H1 (cell line): Measurements from ENCODE around the gene GOLPH3L. TPM values are rescaled to one million over a fixed set of nuclear protein-coding genes. Genes with fewer than 3 reads are reported as not detected.

Experiments used
- CTCF ChIA-PET: fragments of 300-600 bp; sonication (Branson Sonifier 250); formaldehyde crosslinking; loops from one replicate; lab custom pipeline; 2021; ENCODE audit not compliant: partially characterized antibody; lab: Charles Lee
- POLR2A ChIA-PET: fragments of 300-600 bp; sonication (Branson Sonifier 250); formaldehyde crosslinking; loops from one replicate; lab custom pipeline; 2021; ENCODE audit warnings: inconsistent platforms; ENCODE audit not compliant: partially characterized antibody; lab: Charles Lee
- DNase-seq, 2 experiments: peaks; one replicate each; pipeline versions ENCODE4 v3.0.0 to v3.0.0-alpha.2; 2010 to 2022; ENCODE audit warnings: low spot score in 2 of 2, low read depth in 1 of 2, mixed read lengths in 1 of 2
- FAIRE-seq: peaks from 2 replicates; lab custom pipeline; 2011; peaks lifted over from hg19 to GRCh38; lab: Jason Lieb, UNC
- H2AFZ ChIP-seq: 2 replicates; pipeline ENCODE4 v1.8.1; 2012; ENCODE audit warnings: low read length, inconsistent platforms
- H2AK5ac ChIP-seq: 2 replicates; pipeline ENCODE4 v1.6.1; 2013; ENCODE audit warnings: low read depth, low read length
- H2BK120ac ChIP-seq: replicated peaks from 2 replicates; pipeline ENCODE3; 2013; ENCODE audit warnings: low read depth, low read length, inconsistent platforms
- H2BK12ac ChIP-seq: 2 replicates; pipeline ENCODE4 v1.6.1; 2013; ENCODE audit warnings: low read depth, low read length
- H2BK15ac ChIP-seq: 2 replicates; pipeline ENCODE4 v1.6.1; 2013; ENCODE audit warnings: low read length
- H2BK20ac ChIP-seq: 2 replicates; pipeline ENCODE4 v1.6.1; 2013; ENCODE audit warnings: low read length
- H2BK5ac ChIP-seq: 2 replicates; pipeline ENCODE4 v1.6.1; 2013; ENCODE audit warnings: low read depth, low read length
- H3K14ac ChIP-seq: 2 replicates; pipeline ENCODE4 v1.6.1; 2013; ENCODE audit warnings: inconsistent platforms; ENCODE audit not compliant: insufficient read length
- H3K18ac ChIP-seq: 2 replicates; pipeline ENCODE4 v1.6.1; 2013; ENCODE audit warnings: low read length; ENCODE audit errors: extremely low read depth
- H3K23ac ChIP-seq: 2 replicates; pipeline ENCODE4 v1.6.1; 2013; ENCODE audit warnings: inconsistent platforms; ENCODE audit not compliant: insufficient read length
- H3K23me2 ChIP-seq: 2 replicates; pipeline ENCODE4 v1.6.1; 2013; ENCODE audit warnings: low read depth, low read length
- H3K27ac ChIP-seq: 2 replicates; pipeline ENCODE4 v1.6.1; 2011; ENCODE audit warnings: low read depth, low read length, inconsistent platforms
- H3K27me3 ChIP-seq, 4 experiments: replicated peaks in 1 of 4; 1 replicate in 1 of 4; 2 replicates in 3 of 4; pipeline versions ENCODE4 v1.6.1 to v1.8.1; 2011 to 2013; ENCODE audit warnings: low read length in 3 of 4, mild to moderate bottlenecking in 3 of 4, inconsistent platforms in 2 of 4, mixed read lengths in 2 of 4, moderate library complexity in 1 of 4; ENCODE audit not compliant: control insufficient read depth in 3 of 4, insufficient read depth in 3 of 4; ENCODE audit errors: extremely low read depth in 1 of 4
- H3K36me3 ChIP-seq, 4 experiments: 2 replicates each; pipeline versions ENCODE4 v1.6.1 to v1.8.1; 2011 to 2013; ENCODE audit warnings: mild to moderate bottlenecking in 4 of 4, low read length in 3 of 4, moderate library complexity in 2 of 4, control low read depth in 1 of 4, inconsistent platforms in 1 of 4; ENCODE audit not compliant: insufficient read depth in 4 of 4, control insufficient read depth in 2 of 4
- H3K4ac ChIP-seq: replicated peaks from 2 replicates; pipeline ENCODE3; 2013; ENCODE audit warnings: low read length, low read depth, mixed read lengths, inconsistent platforms; ENCODE audit not compliant: insufficient read length
- H3K4me1 ChIP-seq, 4 experiments: replicated peaks in 1 of 4; 1 replicate in 1 of 4; 2 replicates in 3 of 4; pipeline versions ENCODE4 v1.6.1 to v1.8.1; 2011 to 2013; ENCODE audit warnings: low read length in 3 of 4, inconsistent platforms in 2 of 4, mixed read lengths in 1 of 4; ENCODE audit not compliant: insufficient read depth in 4 of 4, control insufficient read depth in 3 of 4
- H3K4me2 ChIP-seq, 2 experiments: 2 replicates each; pipeline versions ENCODE4 v1.6.1 to v1.8.1; 2011 to 2013; ENCODE audit warnings: low read depth in 2 of 2, low read length in 2 of 2, control low read depth in 1 of 2, inconsistent platforms in 1 of 2, mild to moderate bottlenecking in 1 of 2; ENCODE audit not compliant: insufficient read depth in 1 of 2
- H3K4me3 ChIP-seq, 4 experiments: fragments of 200-600, 300-600 bp in 1 of 4; sonication (generic), shearing (Covaris generic), sonication (Bioruptor Twin) in 1 of 4; 2 replicates each; pipeline versions ENCODE4 v1.5.1 to v1.8.1; 2011 to 2016; ENCODE audit warnings: low read length in 4 of 4, low read depth in 3 of 4, control low read depth in 2 of 4, inconsistent platforms in 2 of 4, mild to moderate bottlenecking in 2 of 4, mixed read lengths in 1 of 4, moderate library complexity in 1 of 4; ENCODE audit not compliant: insufficient read depth in 2 of 4; ENCODE audit errors: extremely low read depth in 1 of 4
- H3K56ac ChIP-seq: replicated peaks from 2 replicates; pipeline ENCODE3; 2013; ENCODE audit warnings: low read depth, mild to moderate bottlenecking, mixed read lengths, low read length, inconsistent platforms; ENCODE audit not compliant: insufficient read length
- H3K79me1 ChIP-seq: 2 replicates; pipeline ENCODE4 v1.6.1; 2013; ENCODE audit warnings: low read depth, low read length, control low read depth
- H3K79me2 ChIP-seq, 2 experiments: 2 replicates each; pipeline versions ENCODE4 v1.6.1 to v1.8.1; 2012 to 2013; ENCODE audit warnings: low read length in 2 of 2, mild to moderate bottlenecking in 2 of 2, inconsistent platforms in 1 of 2; ENCODE audit not compliant: insufficient read depth in 2 of 2, control insufficient read depth in 1 of 2
- H3K9ac ChIP-seq, 4 experiments: replicated peaks in 1 of 4; 1 replicate in 1 of 4; 2 replicates in 3 of 4; pipeline versions ENCODE4 v1.6.1 to v1.8.1; 2011 to 2013; ENCODE audit warnings: low read depth in 3 of 4, low read length in 3 of 4, control low read depth in 2 of 4, mild to moderate bottlenecking in 2 of 4, moderate library complexity in 2 of 4, inconsistent platforms in 1 of 4; ENCODE audit errors: extremely low read depth in 1 of 4
- H3K9me3 ChIP-seq, 2 experiments: 2 replicates each; pipeline versions ENCODE4 v1.6.1 to v1.8.1; 2012 to 2013; ENCODE audit warnings: mild to moderate bottlenecking in 2 of 2, moderate library complexity in 2 of 2, control low read depth in 1 of 2, inconsistent platforms in 1 of 2, low read depth in 1 of 2, low read length in 1 of 2, mixed read lengths in 1 of 2; ENCODE audit not compliant: insufficient read depth in 2 of 2
- H4K20me1 ChIP-seq, 2 experiments: replicated peaks in 1 of 2; 2 replicates each; pipeline versions ENCODE3 to v1.8.1; 2011 to 2013; ENCODE audit warnings: inconsistent platforms in 2 of 2, low read length in 2 of 2, mild to moderate bottlenecking in 1 of 2; ENCODE audit not compliant: insufficient read depth in 2 of 2, control insufficient read depth in 1 of 2
- H4K5ac ChIP-seq: 2 replicates; pipeline ENCODE4 v1.6.1; 2013; ENCODE audit warnings: low read length, low read depth, mixed read lengths, inconsistent platforms; ENCODE audit not compliant: insufficient read length
- H4K8ac ChIP-seq: 2 replicates; pipeline ENCODE4 v1.8.0; 2013; ENCODE audit warnings: mild to moderate bottlenecking, moderate library complexity, low read length, inconsistent platforms; ENCODE audit not compliant: insufficient read depth; ENCODE audit errors: extremely low read depth
- H4K91ac ChIP-seq: replicated peaks from 2 replicates; pipeline ENCODE3; 2013; ENCODE audit warnings: low read length, mixed read lengths, inconsistent platforms; ENCODE audit not compliant: insufficient read length
- BRCA1 ChIP-seq: IDR thresholded peaks from 2 replicates; pipeline ENCODE4 v1.6.1; 2012; ENCODE audit warnings: low read depth, low read length, improper control_type of control experiment
- CHD2 ChIP-seq: IDR thresholded peaks from 2 replicates; pipeline ENCODE4 v1.6.1; 2012; ENCODE audit warnings: low read length, improper control_type of control experiment
- EP300 ChIP-seq, 2 experiments: IDR thresholded peaks; 1 replicate in 1 of 2; 2 replicates in 1 of 2; pipeline ENCODE4 v1.6.1; 2011 to 2012; ENCODE audit warnings: low read depth in 2 of 2, low read length in 2 of 2, mild to moderate bottlenecking in 2 of 2, borderline replicate concordance in 1 of 2, inconsistent platforms in 1 of 2, moderate library complexity in 1 of 2
- POLR2AphosphoS5 ChIP-seq: IDR thresholded peaks from 2 replicates; pipeline ENCODE4 v1.6.1; 2011; ENCODE audit warnings: low read depth, low read length
- SIX5 ChIP-seq: IDR thresholded peaks from 2 replicates; pipeline ENCODE4 v1.6.1; 2011; ENCODE audit warnings: mild to moderate bottlenecking, low read depth, low read length
- SP2 ChIP-seq: IDR thresholded peaks from 2 replicates; pipeline ENCODE4 v1.6.1; 2012; ENCODE audit warnings: mild to moderate bottlenecking, low read length, inconsistent platforms
- WGBS, 2 experiments: shearing (Covaris generic) in 1 of 2; methylation state at CpG; one replicate each; pipeline versions ENCODE4 v1.1.6 to v1.1.7; 2013 to 2015; ENCODE audit warnings: low lambda C conversion rate in 2 of 2, mixed read lengths in 2 of 2, inconsistent platforms in 1 of 2, low coverage in 1 of 2, missing lambda C conversion rate in 1 of 2; ENCODE audit not compliant: insufficient replicate concordance in 2 of 2, insufficient coverage in 1 of 2, insufficient read length in 1 of 2; ENCODE audit errors: extremely low coverage in 1 of 2, missing lambda C conversion rate in 1 of 2; 5-methylcytosine and 5-hydroxymethylcytosine counted together
- polyA plus RNA-seq, 7 experiments: library from polyadenylated mRNA; depleted of rRNA in 3 of 7; stranded (reverse) in 5 of 7; unstranded in 2 of 7; fragments of >200 nt in 5 of 7; fragments of 200-250 nt in 2 of 7; gene quantifications; 1 replicate in 5 of 7; 2 replicates in 1 of 7; 4 replicates in 1 of 7; pipeline versions ENCODE4 v1.2.1 to v1.2.3, GENCODE V29; 2011 to 2013; ENCODE audit warnings: missing spikeins in 2 of 7, mixed read lengths in 2 of 7
- total RNA-seq: library from RNA; stranded (reverse); fragmentation: NEBNext Ultra II Directional; extraction: Animal tissue kit (Norgen Biotek cat#: 25700); gene quantifications from 2 replicates; pipeline ENCODE4 v1.2.1, GENCODE V29; 2021

GOLPH3L gene
- total and polyA plus RNA-seq, 2 of the 8 experiments (the other 6 are each of a cell fraction or from before 2014, with no cell fraction given) = 13.3 to 40.8 TPM

DNA sequence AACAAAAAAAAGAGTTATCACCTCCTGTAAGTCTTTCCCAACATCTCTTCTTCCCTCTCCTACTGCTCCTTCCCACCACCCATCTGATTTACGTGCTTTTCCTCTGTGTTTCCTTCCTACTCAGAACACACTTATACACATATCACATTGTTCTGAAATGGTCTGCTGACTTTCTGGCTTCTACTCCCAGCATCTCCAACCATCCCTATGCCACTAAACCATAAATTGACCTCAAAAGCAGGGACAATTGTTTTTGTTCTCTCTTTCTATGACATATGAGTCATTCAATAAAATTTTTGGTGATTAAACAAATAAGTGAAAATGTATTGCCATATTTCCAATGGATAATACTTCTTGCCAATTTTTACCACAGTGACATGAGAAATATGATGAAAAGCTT is 8.2 kb downstream of the GOLPH3L start:
- Histone ChIP-seq H3K4ac (no peak overlapping the region), H3K79me2 (no peaks in the 10 kb centered on the region), H2AK5ac (no peak overlapping the region), H2BK120ac (no peak overlapping the region), H2BK15ac (no peak overlapping the region), H3K18ac (no peak overlapping the region), H3K9me3 (no peaks in the 10 kb centered on the region), H3K79me1 (no peaks in the 10 kb centered on the region), H3K56ac (no peak overlapping the region), H2AFZ (no peak overlapping the region), H3K36me3 (peaks cover 2 to 45% (median 8%) of the 10 kb centered on the region in 4 experiments; a peak in 6 of 8 replicates), H4K8ac (no peak overlapping the region), H4K91ac (no peak overlapping the region), H3K4me3 (no peak overlapping the region), H3K27me3 (peaks cover 0 to 1% (median 0%) of the 10 kb centered on the region in 4 experiments; a peak in 1 of 7 replicates), H3K23ac (no peak overlapping the region), H4K20me1 (peaks cover 0 to 2% of the 10 kb centered on the region in 2 experiments), H2BK5ac (no peak overlapping the region), H3K4me2 (no peak overlapping the region), H3K14ac (no peak overlapping the region), H3K4me1 (no peaks in the 10 kb centered on the region), H2BK20ac (no peak overlapping the region), H4K5ac (no peak overlapping the region), H3K9ac (no peak overlapping the region), H3K27ac (no peak overlapping the region), H3K23me2 (no peaks in the 10 kb centered on the region), H2BK12ac (no peak overlapping the region)
- no peak for DNase-seq
- ChIA-PET CTCF (no interaction called here), POLR2A (no interaction called here)
- FAIRE-seq = no peak
- WGBS, 2 experiments = 100% methylated on average over 1 of the region's 1 CpG; no CpG with 5 or more reads in 1 of the 2 experiments
- TF ChIP-seq BRCA1 = no peak
- no peak for TF ChIP-seq CHD2
- no peak for TF ChIP-seq SIX5
- TF ChIP-seq SP2 = no peak
- TF ChIP-seq POLR2AphosphoS5 = no peak
- TF ChIP-seq EP300 (IDR thresholded peaks at IDR 0.05; ENCODE audit: borderline replicate concordance in 1 of 2, low read depth in 2 of 2, low read length in 2 of 2) = no peak
